Activated CD8-positive, alpha-beta memory T cell treated with anti-CD3 and anti-CD28 coated beads for 24 hours (primary cell): Measurements from ENCODE around the gene PLS3.

Experiments used
- DNase-seq: peaks from one replicate; pipeline ENCODE4 v3.0.0-alpha.2; 2020

The PLS3 gene

GRCh38 chrX:115573185-115573584, 12.2 kb downstream of the PLS3 start:
- no peak for DNase-seq

- DNase-seq = no peak
These were observed 15.7 kb downstream of the PLS3 start for GRCh38 chrX:115576676-115577075.

GRCh38 chrX:115579327-115579726, 18.4 kb downstream of the PLS3 start:
- no peak for DNase-seq

DNA sequence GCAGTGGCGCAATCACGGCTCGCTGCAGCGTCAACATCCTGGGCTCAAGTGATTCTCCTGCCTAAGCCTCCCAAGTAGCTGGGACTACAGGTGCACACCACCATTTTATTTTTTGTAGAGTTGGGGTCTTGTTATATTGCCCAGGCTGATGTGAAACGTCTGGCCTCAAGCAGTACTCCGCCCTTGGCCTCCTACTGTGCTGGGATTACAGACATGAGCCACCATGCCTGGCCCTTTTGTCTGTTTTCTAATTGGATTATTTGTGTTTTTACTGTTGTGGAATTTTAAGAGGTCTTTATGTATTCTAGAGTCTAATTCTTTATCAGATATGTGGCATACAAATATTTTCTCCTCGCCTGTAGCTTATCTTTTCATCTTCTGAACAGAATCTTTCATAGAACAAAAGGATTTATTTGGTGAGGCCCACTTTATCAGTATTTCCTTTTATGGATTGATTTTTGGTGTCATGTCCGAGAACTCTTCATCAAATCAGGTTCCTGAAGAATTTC, 18.9 kb downstream of the PLS3 start:
- DNase-seq = no peak

- DNase-seq = no peak
These were observed 21.0 kb downstream of the PLS3 start for GRCh38 chrX:115581759-115582615.

- DNase-seq = no peak
These were observed 21.9 kb downstream of the PLS3 start for GRCh38 chrX:115582616-115583495.

DNA sequence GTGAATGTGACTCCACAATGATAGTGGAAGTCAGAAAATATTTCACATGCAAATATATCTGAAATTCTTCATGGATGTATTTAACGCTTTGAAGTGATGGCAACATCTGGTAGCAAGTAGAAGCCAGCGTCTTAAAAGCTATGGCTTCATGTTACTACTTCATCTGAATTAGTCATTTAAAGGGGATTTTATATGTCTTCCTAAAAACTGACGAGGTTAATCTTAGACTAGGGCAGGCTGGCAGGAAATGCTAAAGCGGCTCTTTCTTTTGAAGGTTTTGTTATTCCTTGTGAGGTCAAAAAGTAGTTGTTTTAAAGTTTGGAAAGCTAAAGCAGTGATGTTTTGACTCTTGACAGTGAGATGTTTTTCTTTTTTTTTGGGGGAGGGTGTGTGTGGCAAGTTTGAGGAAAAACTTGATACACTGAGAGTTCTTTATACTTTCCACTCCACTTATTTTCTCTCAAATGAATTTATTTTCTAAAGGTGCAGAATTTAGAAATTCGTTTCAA, 22.6 kb downstream of the PLS3 start:
- DNase-seq = no peak

- DNase-seq = no peak
These were observed 23.7 kb downstream of the PLS3 start for GRCh38 chrX:115584696-115585095.

- no peak for DNase-seq
These were observed 27.2 kb downstream of the PLS3 start for GRCh38 chrX:115588179-115588578.

DNA sequence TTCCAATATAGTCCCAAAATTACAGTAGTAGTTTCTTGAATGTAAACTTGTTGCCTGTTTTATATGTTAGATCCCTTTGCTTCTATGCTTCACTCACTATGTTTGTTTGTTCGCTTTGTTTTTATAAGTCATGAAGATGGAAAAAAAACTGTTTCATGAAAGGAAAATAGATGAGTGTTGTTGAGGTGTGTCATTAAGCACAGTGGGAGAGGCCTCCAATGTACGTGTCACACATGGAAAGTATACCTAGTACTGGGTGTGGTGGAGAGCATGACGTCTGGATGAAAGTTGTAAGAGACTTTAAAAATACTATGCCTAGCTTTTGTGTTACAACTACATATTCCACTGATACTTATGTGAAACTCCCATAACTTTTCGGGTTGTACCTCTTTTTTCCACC, 28.4 kb downstream of the PLS3 start:
- DNase-seq = no peak

DNA sequence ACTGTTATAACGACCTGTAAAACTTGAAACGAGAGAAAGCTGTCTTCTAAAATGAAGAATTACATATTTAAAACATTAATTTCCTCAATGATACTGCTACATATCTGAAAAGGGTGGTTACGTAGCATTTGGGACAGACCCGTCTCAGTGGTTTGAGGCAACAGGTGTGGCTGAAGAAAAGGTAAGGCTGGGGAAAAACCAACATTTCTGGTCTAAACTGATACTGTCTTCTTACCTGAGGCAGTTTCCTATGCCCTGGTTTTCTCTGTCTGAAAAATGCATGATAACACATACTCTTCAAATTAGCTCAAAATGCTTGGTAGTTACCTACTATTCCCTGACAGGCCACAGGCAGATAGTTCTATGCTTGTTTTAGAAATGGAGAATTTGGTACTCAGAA, 30.4 kb downstream of the PLS3 start:
- DNase-seq = no peak

DNA sequence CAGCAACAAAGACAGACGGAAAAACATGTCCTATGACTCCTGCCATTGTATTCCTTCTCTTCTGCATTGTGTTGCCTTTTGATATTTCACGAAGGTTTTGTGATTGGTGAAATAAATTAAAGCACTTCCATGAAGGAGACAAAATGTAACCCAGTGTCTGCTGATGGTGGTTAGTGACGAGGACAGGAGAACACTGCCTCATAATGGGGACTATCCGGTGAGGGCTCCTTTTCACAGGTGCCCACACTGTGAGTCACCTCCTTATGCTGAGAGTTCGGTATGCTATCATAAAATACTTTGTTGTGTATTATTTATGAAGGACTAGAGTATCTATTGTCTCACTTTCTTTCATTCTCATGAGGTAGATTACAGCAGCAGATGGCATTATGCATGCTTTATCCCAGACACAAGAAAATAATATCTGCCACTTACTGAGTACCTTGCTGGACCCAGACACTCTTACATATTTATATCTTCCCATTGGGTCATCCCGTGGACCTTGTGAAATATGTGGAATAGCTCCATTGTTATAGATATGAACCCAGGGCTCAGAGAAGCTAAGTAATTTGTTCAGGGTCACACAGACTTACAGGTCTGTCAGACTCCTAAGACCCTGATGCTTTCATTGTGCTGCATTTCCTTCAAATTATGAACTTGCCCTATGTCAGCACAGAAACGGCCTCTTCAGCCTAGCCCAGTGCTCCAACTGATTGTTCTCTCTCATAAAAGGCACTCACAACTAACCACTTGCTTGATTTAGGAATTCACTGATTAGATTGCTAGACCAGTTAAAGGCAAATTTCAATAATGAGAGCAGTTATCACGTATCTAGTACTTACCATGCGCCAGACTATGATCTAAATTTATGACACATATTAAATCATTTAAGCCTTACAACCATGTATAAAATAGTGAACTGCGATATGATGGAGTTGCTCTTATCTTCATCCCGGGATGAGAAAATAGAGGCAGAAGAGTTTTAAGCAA, 31.2 kb downstream of the PLS3 start:
- no peak for DNase-seq

- DNase-seq = no peak
These were observed 32.2 kb downstream of the PLS3 start for GRCh38 chrX:115592997-115593734.

DNA sequence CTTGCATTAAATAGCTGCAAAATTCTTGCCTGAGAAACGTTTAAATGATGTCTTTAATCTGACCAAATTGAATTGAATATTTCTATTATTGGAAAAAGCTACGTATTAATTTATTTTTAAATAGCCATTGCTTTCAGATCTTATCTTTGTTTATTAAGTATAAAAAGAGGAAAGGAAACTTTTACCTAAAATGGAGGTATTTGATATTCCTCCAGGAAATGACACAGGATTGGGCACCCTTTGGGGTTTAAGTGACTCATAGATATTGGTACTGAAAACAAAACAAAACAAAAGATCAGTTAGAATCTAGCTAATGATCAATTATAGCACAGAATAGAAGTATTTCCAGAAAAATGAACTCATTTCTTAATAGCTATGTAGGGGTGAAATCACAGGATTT, 34.1 kb downstream of the PLS3 start:
- no peak for DNase-seq

- no peak for DNase-seq
These were observed 37.6 kb downstream of the PLS3 start for GRCh38 chrX:115598556-115598955.

- no peak for DNase-seq
These were observed 41.3 kb downstream of the PLS3 start for GRCh38 chrX:115602308-115602707.

DNA sequence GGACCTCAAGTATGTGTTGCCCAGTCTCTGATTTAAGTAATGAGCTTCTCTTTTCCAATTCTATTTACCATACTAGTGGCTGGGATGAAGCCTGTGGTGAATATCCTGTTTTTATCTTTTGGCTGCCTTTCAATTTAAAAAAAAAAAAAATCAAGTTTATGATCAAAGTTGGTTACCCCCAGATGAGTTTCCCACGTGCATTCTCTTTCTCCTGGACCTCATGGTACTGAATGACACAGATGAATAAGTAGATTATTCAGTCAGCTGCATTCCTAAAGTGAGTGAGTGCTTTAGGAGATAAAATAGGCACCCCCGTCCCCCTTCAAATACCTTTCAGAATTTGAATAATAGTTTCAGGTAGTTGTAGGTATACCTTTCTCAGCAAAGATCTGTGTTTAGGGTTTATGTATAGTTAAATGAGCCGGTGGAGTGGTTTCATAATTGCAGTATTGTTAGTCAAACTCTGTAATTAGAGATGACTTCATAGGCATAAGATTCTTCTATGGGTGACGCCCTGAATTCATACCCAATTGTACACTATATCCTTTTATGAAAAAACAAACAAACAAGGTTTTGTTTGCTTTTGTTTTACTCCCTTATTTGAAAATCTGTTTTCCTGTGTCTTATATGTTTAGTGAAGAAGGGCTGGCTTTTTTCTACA, 41.9 kb downstream of the PLS3 start:
- no peak for DNase-seq

- no peak for DNase-seq
These were observed 42.6 kb downstream of the PLS3 start for GRCh38 chrX:115603534-115604074.

- no peak for DNase-seq
These were observed 45.9 kb downstream of the PLS3 start for GRCh38 chrX:115606861-115607260.

DNA sequence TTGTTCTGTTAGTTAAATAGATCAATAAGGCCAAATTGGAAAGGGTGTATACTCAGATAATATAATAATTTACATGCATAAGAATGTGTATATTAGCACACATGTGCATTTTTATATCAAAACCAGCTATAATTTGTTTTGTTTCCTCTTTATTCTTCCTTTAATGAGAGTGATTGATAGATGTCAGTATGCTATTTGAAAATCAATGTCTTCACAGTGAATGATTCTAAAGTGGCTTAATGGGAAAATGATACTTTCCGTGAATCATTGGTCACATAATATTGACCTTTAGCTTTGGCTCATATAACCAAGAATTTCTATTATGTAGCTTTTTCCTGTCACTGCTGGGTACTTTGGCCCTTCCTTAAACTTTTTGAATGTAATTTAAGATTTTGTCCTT, 48.6 kb downstream of the PLS3 start:
- DNase-seq = no peak
